ENCODE data around the gene ANKMY1.
A peak's percentile ranks its signal among the peaks of the same experiment; 100 is the strongest.

Gene ANKMY1

GRCh38 chr2:240595381-240596079, 37.7 kb upstream of the ANKMY1 start:
- DNase-seq (ENCODE audit: low read depth in 1 of 2, low spot score in 1 of 2): peak in 1 of 2 donors; percentile 1

DNA sequence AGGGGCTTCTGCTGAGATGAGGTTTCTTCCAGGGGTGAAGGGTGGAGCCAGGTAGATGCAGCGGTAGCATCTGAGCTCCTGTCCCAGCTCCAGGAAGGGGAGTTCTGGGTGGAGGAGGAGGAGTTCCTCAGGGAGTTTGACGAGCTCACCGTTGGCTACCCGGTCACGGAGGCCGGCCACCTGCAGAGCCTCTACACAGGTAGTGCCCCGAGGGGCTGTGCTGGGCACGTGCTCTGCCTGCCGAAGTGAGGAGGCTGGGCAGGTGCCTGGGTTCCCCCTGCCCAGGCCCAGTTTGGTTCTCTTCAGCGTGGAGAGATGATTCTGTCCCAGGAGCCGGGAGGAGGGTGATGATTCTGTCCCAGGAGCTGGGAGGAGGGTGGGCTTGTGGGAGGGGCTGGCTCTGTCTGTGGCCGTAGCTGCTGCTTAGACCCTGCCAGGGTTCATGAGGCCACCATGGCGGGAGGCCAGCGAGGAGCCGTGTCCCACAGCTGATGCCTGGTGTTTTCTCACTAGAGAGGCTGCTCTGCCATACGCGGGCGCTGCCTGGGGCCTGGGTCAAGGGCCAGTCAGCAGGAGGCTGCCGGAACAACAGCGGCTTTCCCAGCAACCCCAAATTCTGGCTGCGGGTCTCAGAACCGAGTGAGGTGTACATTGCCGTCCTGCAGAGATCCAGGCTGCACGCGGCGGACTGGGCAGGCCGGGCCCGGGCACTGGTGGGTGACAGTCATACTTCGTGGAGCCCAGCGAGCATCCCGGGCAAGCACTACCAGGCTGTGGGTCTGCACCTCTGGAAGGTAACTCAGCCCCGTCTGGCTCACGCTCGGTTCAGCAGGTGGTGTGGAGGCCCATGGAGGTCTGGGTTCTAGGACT, 37.0 kb upstream of the ANKMY1 start:
- peak in 1 of 2 donors; percentile 1 for DNase-seq (ENCODE audit: low read depth in 1 of 2, low spot score in 1 of 2)

- no peak for DNase-seq (ENCODE audit: low read depth in 1 of 2, low spot score in 1 of 2)
Observed at GRCh38 chr2:240593703-240594451, 36.1 kb upstream of the ANKMY1 start.

GRCh38 chr2:240593026-240593702, 35.4 kb upstream of the ANKMY1 start:
- DNase-seq (ENCODE audit: low read depth in 1 of 2, low spot score in 1 of 2): no peak

DNA sequence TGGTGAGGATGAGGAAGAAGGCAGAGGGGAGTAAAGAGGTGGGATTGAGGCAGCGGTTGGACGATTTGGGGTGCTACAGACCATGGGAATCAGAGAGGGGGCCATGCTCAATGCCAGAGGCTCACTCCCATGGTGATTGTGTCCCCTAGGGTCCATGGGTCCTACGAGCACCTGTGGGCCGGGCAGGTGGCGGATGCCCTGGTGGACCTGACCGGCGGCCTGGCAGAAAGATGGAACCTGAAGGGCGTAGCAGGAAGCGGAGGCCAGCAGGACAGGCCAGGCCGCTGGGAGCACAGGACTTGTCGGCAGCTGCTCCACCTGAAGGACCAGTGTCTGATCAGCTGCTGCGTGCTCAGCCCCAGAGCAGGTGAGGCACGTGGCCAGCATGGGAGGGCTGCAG, 34.0 kb upstream of the ANKMY1 start:
- no peak for DNase-seq (ENCODE audit: low read depth in 1 of 2, low spot score in 1 of 2)

- DNase-seq (ENCODE audit: low read depth in 1 of 2, low spot score in 1 of 2): no peak
Observed at GRCh38 chr2:240591226-240591625, 33.4 kb upstream of the ANKMY1 start.

GRCh38 chr2:240590681-240591111, 32.9 kb upstream of the ANKMY1 start:
- DNase-seq (ENCODE audit: low read depth in 1 of 2, low spot score in 1 of 2): no peak

DNA sequence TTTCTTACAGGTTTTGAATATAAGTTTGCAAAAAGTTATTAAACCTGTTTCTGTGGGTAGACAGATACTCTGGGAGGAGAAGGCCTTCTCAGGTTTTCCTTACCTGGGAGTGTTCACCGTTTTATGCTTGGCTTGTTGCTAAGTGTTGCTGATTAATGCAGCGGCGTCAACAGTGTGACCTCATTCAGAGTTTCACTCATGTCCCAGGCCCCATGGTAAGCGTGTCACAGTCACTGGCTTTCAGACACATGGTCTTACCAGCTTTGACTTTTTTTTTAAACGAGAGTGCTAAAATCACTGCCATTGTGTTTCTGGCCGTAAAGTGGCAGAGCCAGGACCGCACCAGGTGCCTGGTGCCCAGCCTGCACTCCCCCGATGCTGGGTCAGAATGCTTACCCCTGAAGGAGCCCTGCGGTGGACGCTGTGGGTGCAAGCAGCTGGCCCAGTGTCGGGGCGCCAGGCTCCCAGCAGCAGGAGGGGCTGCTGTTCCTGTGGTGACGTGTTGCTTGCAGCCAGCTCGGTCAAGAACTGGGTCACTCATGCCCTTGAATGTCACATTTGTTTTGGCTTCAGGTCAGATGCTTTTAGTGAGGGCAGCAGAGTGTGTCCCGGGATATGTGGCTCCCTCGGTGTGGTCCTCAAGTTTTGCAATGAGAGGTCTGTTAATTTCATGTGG, 32.2 kb upstream of the ANKMY1 start:
- DNase-seq (ENCODE audit: low read depth in 1 of 2, low spot score in 1 of 2): no peak

DNA sequence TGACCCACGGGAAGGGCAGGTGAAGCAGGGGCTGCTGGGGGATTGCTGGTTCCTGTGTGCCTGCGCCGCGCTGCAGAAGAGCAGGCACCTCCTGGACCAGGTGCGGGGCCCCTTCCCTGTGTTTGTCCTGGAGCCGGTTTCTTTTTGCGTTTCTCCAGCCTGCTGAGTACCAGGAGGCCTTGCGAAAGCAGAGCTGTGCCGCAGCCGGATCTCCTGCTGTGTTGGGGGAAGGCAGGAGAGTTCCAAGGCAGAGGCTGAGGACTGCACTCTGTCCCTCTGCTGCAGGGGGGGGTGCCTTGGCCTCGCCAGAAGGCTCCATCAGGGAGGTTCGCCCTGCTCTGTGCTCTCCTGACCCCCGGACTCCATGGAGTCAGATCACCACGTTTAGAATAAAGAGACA, 31.6 kb upstream of the ANKMY1 start:
- DNase-seq (ENCODE audit: low read depth in 1 of 2, low spot score in 1 of 2): no peak

DNA sequence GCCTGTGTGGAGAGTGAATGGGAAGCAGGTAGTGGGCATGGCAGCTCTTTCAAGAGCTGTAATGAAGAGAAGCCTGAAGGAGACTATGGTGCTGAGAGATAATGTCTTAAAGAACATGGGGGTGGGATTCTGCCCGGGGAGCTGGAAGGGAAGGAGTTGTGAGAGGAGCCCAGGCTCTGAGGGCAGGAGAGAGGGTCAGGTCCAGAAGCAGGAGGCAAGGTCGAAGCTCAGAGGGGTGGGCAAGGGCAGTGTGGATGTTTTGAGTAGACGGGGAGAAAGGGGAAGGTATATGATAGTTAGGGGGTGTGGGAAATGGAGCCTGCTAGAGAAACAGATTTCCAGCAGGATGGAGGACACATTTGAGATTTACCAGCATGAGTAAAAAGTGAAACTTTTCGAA, 30.9 kb upstream of the ANKMY1 start:
- no peak for DNase-seq (ENCODE audit: low read depth in 1 of 2, low spot score in 1 of 2)

DNA sequence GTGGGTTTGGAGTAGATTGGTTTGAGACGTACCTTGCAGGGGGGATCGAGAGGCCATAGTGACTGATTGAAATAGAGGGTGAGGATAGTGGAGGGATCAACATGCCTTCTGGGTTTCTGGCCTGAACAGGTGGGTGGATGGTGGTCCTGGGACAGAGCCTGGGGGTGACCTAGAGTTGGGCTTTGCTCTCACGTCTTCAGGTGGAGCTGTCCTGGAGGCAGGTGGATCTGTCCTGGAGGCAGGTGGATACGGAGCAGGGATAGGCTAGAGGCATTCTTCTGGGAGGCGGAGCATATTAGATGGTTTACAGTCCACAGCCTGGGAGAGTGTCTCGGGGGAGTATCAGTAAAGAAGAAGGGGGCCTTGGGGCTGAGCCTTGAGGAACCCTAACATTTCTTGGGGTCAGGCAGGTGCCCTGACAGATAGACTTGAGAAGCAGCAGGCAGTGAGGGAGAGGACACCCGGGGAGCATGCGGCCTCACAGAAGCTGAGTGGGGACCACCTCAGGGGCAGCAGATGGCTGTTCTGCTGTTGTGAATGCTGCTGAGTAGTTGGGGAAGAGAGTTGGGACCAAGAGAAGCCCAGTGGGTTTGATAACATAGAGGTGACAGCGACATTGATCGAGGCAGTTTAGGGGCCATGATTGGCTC, 30.3 kb upstream of the ANKMY1 start:
- DNase-seq (ENCODE audit: low read depth in 1 of 2, low spot score in 1 of 2): no peak

DNA sequence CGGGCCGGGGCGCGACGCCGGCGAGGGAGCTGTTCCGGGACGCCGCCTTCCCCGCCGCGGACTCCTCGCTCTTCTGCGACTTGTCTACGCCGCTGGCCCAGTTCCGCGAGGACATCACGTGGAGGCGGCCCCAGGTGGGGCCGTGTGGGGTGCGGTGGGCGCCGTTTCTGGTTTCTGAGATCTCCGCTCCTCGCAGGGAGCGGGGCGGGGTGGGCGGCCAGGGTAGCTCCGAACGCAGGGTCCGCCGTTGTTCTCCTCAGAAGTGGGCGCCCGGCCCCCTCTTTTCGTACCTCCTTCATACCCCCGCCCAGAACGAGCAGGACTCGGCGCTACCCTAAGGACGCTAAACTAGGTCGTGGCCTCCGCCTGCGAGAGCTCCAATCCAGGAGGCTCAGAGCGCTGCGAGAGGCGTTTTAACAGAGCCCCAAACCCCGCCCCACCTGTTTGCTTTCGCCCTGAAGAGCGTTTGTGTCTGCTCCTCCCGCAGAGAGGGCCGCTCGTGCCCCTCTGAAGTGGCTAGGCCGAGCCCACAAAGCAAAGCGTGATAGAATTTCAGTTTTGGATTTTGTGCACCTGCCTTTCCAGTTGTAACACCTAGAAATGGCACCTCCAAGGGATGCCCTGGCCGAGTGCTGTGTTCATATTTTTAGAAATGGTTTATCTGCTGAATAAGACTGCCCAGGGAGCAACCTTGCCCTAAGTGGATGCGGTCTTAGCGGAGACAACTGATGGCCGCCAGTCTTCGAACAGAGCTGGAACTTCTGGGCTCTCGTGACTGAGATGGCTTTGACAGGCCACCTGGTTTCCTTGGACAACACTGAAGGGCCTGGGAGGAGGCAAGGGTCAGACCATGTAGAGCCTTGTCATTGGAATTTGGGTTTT, 29.4 kb upstream of the ANKMY1 start:
- peak in 1 of 2 donors; percentile 31 for DNase-seq (ENCODE audit: low read depth in 1 of 2, low spot score in 1 of 2)

DNA sequence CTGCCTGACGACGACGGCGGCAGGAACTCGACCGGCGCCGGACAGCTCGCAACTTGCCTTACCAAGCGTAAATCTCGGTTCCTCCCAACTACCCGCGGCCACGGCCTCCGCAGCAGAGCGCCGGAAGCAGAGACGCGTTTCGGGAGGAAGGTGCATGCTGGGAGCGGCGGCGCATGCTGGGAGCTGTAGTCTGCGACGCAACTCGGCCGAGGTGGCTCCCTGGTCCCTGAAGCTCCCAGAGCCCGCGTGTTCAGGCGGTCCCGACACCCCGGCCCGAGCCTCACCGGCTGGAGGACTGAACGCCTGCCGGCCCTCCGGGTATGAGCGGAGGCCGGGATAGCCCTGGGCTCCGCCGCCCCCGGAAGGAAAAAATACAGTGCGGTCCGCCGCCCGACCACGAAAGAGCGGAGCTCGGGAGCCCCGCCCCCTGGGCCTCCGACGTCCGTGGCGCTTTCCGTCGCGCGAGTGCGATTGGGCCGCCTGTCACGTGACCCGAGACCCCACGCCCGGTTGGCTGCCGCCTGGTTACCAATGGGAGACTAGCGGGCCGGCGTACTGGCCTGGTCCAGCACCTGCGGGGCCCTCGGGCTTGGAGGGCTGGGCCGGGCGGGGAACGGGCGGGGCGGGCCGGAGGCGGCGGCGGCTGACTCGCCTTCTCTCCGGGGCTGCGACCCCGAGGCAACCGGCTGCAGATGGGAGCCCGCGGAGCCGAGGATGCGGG, 28.6 kb upstream of the ANKMY1 start, which contains the start of gene CAPN10:
CAPN10 (plus strand) TSS at position 537 of the 721 bp plus-strand sequence; CDS start at position 715, 178 bp downstream.
- DNase-seq (ENCODE audit: low read depth in 1 of 2, low spot score in 1 of 2): peak; percentile 89 to 93

DNA sequence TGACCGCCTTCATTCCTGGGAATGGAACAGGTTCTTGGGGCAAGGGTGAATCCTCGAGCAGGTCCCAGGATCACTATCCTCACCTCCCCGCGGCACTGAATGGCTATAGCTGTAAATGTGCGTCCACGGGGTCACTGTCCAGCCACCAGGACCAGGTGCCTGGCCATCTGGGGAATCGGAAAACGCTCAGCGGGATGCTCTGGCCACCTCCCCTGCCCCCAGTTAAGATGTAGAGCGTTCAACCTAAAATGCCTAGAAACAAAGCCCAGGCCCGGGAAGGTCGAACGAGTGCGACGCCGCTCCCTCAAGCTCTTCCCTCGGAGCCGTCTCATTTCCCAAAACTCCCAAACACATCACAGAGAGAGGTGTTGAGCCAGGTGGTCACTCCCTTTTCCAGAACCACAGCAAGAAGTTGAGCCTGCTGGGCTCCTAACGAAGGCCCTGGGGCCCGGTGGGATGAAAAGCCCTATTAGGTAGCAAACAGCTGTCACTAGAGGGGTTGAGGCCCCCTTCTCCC, 28.0 kb upstream of the ANKMY1 start:
- no peak for DNase-seq (ENCODE audit: low read depth in 1 of 2, low spot score in 1 of 2)

- DNase-seq (ENCODE audit: low read depth in 1 of 2, low spot score in 1 of 2): no peak
Observed at GRCh38 chr2:240585101-240585500, 27.3 kb upstream of the ANKMY1 start.

DNA sequence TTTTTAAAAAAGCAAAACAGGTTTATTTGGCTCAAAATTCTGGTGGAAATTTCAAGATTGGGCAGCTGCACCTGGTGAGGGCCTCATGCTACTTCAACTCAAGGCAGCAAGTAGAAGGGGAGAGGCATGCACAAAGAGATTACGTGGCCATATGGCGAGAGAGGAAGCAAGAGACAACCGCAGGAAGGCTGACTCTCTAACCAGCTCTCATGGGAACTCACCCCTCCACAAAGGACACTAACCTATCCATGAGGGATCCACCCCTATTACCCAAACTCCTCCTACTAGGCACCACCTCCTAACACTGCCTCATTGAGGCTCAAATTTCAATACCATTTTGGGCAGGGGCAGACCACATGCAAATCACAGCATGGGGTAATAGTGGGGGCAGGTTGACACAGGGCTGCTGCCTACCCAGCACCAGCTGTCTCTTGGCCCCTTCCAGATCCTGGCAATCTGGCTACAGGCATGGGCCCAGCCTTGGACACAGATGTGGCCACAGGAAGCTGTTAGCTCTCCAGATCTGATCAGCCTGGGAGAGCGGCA, 26.8 kb upstream of the ANKMY1 start:
- DNase-seq (ENCODE audit: low read depth in 1 of 2, low spot score in 1 of 2): no peak

GRCh38 chr2:240583774-240584173, 26.0 kb upstream of the ANKMY1 start:
- DNase-seq (ENCODE audit: low read depth in 1 of 2, low spot score in 1 of 2): no peak

DNA sequence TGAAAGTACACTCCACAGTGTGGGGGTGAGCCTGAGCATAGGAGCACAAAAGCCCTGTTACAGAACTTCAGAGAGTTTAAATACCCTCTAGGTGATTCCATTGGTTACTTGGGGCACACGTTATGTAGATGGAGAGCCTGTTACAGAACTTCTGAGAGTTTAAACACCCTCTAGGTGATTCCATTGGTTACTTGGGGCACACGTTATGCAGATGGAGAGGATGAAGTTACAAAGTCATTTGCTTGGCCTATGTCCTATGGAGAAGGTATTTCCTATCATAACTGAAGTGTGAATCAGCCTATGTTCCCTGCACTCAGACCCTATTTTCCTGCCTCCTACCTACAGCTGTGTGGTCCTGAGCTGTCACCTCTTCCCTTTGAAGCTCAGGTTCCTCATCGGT, 25.0 kb upstream of the ANKMY1 start:
- DNase-seq (ENCODE audit: low read depth in 1 of 2, low spot score in 1 of 2): no peak

All from stimulated activated CD4-positive, alpha-beta T cell treated with anti-CD3 and anti-CD28 coated beads, Interleukin-15, amount 100 ng/mL, for 1 hour (primary cell).